ENCODE data around the gene TVP23B. TPM values are rescaled to one million over a fixed set of nuclear protein-coding genes. Genes with fewer than 3 reads are reported as not detected.
"Not testable (repeated sequence)": the region's sequence is repeated elsewhere in the genome, so short reads cannot be mapped to it uniquely, and the experiment has no call there.

TVP23B gene
- total RNA-seq, 1 donor from 2014 or later: 28.5 TPM

DNA sequence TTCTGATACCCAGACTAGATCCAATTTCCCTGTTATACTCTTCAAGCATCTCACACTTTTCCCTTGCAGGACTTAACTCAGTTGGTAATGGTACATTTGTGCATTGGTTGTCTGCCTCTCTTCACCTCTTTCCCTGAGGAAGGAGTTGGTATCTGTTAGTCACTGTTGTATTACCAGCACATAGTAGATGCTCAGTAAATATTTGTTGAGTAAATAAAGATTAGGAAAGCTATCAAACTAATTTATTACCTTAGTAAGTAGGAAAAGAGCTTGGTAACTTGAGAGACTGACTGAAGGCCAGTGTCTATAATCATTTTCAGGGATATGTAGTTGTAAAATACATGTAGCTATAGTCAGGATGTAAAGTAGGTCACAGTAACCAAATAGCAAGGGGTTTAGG is 15.9 kb downstream of the TVP23B start:
- H3K9me3 Mint-ChIP-seq; intact Hi-C loops (cut with micrococcal nuclease): not testable (repeated sequence)

DNA sequence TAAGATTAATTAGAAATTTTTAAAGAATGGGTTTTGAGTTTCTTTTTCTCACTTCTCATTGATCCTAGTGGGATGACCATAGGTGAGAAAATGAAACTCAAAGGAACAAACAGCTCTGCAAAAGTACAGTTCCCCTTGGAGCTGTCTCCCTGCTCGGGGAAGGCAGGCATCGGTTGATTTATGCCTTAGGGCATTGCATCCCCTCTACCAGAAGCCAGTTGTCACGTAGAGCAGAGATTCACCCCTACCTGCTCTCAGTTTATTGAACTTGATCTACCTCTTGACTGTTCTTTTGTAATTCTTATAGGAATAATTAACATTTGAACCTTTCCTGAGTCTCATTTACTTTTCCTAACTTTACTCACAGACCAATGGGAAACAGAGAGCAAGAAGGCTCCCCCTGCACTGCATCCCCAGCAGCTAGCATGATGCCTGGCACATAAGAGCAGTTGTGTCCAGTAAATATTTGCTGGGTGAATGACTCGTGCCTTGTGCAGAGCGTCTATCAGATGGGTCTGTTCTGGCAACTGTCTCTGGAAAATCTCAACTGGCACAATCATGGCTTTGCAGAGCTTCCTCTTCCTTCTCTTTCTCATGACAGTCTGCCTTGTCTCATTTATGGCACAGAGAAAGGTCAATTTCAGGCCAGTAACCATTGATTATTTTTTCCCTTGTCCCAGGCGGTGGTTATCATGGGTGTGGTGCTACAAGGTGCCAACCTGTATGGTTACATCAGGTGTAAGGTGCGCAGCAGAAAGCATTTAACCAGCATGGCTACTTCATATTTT is 22.7 kb downstream of the TVP23B start:
- H3K27me3 Mint-ChIP-seq; intact Hi-C loops (cut with micrococcal nuclease); H3K27ac Mint-ChIP-seq; H3K4me3 Mint-ChIP-seq; ATAC-seq (ENCODE audit: low read depth); H3K4me1 Mint-ChIP-seq; H3K9me3 Mint-ChIP-seq; POLR2A ChIA-PET; CTCF ChIA-PET; DNase-seq: not testable (repeated sequence)
- H3K36me3 Mint-ChIP-seq (ENCODE audit: low read depth): peaks cover 49% of the 10 kb centered on the region

More for the DNA sequence above, 15.9 kb downstream of the TVP23B start:
- POLR2A ChIA-PET; H3K4me1 Mint-ChIP-seq; H3K27ac Mint-ChIP-seq; CTCF ChIA-PET; H3K4me3 Mint-ChIP-seq; ATAC-seq (ENCODE audit: low read depth); DNase-seq; H3K27me3 Mint-ChIP-seq: not testable (repeated sequence)
- peaks cover 40% of the 10 kb centered on the region for H3K36me3 Mint-ChIP-seq (ENCODE audit: low read depth)

DNA sequence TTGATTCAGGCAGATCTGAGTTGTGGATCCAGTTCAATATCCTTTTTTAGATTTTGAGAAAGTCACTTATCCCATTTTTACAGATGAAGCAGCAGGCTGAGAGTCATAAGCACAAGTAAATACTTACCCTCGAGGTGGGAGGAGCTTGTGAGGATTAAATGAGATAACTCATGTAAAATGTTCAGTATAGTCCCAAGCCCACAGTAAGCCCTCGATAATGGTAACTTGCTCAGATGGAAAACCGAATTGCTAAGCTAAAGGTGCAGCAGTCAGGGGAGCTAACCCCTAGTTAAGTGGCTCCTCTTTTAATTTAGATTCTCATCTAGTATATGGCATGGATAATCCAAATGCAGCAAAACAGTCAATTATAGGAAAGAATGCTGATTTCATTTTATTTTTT is 34.9 kb downstream of the TVP23B start:
- H3K27me3 Mint-ChIP-seq; H3K4me3 Mint-ChIP-seq; CTCF ChIA-PET; H3K9me3 Mint-ChIP-seq; H3K4me1 Mint-ChIP-seq; POLR2A ChIA-PET; H3K36me3 Mint-ChIP-seq (ENCODE audit: low read depth); ATAC-seq (ENCODE audit: low read depth); H3K27ac Mint-ChIP-seq; DNase-seq: not testable (repeated sequence)
- intact Hi-C loops (cut with micrococcal nuclease): loop anchor here (10.0 kb wide), 1 partner anchor 149 kb away; no protein-coding TSS in a partner anchor

GRCh38 chr17:18816489-18817371 is 35.7 kb downstream of the TVP23B start:
- POLR2A ChIA-PET: not testable (repeated sequence)

GRCh38 chr17:18821430-18821829 is 40.4 kb downstream of the TVP23B start:
- CTCF ChIA-PET: interaction anchor here (0.9 to 1.9 kb wide), 2 partner anchors 37 to 140 kb away, joined by 3 to 6 read pairs; no protein-coding TSS in a partner anchor
- H3K27me3 Mint-ChIP-seq; H3K4me1 Mint-ChIP-seq; DNase-seq; H3K27ac Mint-ChIP-seq; H3K4me3 Mint-ChIP-seq; H3K36me3 Mint-ChIP-seq (ENCODE audit: low read depth); ATAC-seq (ENCODE audit: low read depth); H3K9me3 Mint-ChIP-seq; intact Hi-C loops (cut with micrococcal nuclease): not testable (repeated sequence)
- POLR2A ChIA-PET: interaction anchor here (0.7 kb wide), 1 partner anchor 507 kb away, joined by 3 read pairs; the partner anchor contains the start of gene TOP3A

More at GRCh38 chr17:18816489-18817371, 35.7 kb downstream of the TVP23B start:
- TF ChIP-seq, protein P1, sequence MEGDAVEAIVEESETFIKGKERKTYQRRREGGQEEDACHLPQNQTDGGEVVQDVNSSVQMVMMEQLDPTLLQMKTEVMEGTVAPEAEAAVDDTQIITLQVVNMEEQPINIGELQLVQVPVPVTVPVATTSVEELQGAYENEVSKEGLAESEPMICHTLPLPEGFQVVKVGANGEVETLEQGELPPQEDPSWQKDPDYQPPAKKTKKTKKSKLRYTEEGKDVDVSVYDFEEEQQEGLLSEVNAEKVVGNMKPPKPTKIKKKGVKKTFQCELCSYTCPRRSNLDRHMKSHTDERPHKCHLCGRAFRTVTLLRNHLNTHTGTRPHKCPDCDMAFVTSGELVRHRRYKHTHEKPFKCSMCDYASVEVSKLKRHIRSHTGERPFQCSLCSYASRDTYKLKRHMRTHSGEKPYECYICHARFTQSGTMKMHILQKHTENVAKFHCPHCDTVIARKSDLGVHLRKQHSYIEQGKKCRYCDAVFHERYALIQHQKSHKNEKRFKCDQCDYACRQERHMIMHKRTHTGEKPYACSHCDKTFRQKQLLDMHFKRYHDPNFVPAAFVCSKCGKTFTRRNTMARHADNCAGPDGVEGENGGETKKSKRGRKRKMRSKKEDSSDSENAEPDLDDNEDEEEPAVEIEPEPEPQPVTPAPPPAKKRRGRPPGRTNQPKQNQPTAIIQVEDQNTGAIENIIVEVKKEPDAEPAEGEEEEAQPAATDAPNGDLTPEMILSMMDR (IDR thresholded peaks at IDR 0.05): peak; percentile 24
- not testable (repeated sequence) for H3K27ac Mint-ChIP-seq; H3K4me1 Mint-ChIP-seq; H3K9me3 Mint-ChIP-seq; H3K4me3 Mint-ChIP-seq; H3K36me3 Mint-ChIP-seq (ENCODE audit: low read depth); H3K27me3 Mint-ChIP-seq; DNase-seq
- peak; percentile 92 for ATAC-seq (ENCODE audit: low read depth)
- intact Hi-C loops (cut with micrococcal nuclease): loop anchor here (10.0 kb wide), 1 partner anchor 148 kb away; no protein-coding TSS in a partner anchor
- CTCF ChIA-PET: interaction anchor here (1.0 kb wide), 1 partner anchor 206 kb away, joined by 3 read pairs; no protein-coding TSS in a partner anchor

DNA sequence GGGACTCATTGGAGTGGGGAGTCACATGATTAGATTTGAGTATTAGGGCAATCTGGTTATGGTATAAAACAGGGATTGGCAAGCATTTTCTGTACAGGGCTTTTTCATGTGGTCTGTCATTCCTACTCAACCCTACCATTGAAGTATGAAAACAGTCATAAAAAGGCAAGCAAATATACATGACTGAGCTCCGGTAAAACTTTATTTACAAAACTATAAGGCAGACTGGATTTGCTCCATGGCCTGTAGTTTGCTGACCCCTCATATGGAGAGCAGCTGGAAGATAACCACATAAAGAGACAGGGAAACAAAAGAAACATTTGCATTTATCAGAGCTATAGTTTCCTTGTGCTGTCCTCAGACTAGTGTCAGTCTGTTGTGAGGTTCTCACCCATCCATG is 46.6 kb downstream of the TVP23B start:
- POLR2A ChIA-PET; H3K4me3 Mint-ChIP-seq; H3K27ac Mint-ChIP-seq; H3K4me1 Mint-ChIP-seq; CTCF ChIA-PET; DNase-seq; H3K36me3 Mint-ChIP-seq (ENCODE audit: low read depth); H3K9me3 Mint-ChIP-seq; intact Hi-C loops (cut with micrococcal nuclease); ATAC-seq (ENCODE audit: low read depth); H3K27me3 Mint-ChIP-seq: not testable (repeated sequence)

- no peak overlapping the region for H3K4me3 Mint-ChIP-seq
- H3K4me1 Mint-ChIP-seq: peaks cover 5% of the 10 kb centered on the region
- POLR2A ChIA-PET: no interaction called here
- TF ChIP-seq, protein P1 (IDR thresholded peaks at IDR 0.05): no peak
- DNase-seq (no peak), ATAC-seq (ENCODE audit: low read depth) (no peak)
- no peaks in the 10 kb centered on the region for H3K9me3 Mint-ChIP-seq
- no peak overlapping the region for H3K27ac Mint-ChIP-seq
- intact Hi-C loops (cut with micrococcal nuclease): no loop called here
- no peaks in the 10 kb centered on the region for H3K36me3 Mint-ChIP-seq (ENCODE audit: low read depth)
- no peaks in the 10 kb centered on the region for H3K27me3 Mint-ChIP-seq
- CTCF ChIA-PET: no interaction called here
Measured at GRCh38 chr17:18848501-18848900, 67.5 kb downstream of the TVP23B start.
